SK-N-MC (cell line): ENCODE data around the gene NECAB3.

Experiments used
- DNase-seq: peaks from one replicate; pipeline ENCODE4 v3.0.0-alpha.2; 2011; ENCODE audit warnings: low read depth, low spot score
- H3K27ac ChIP-seq: fragments of 200-600 bp; sonication (generic); 2 replicates; pipeline ENCODE4 v1.5.1; 2016; ENCODE audit warnings: mixed run types
- H3K36me3 ChIP-seq: fragments of 200-600 bp; sonication (generic); 2 replicates; pipeline ENCODE4 v1.6.1; 2017; ENCODE audit warnings: antibody characterized with exemption, low read length, mixed read lengths; ENCODE audit not compliant: insufficient read depth
- H3K4me3 ChIP-seq: fragments of 200-600 bp; sonication (generic); 2 replicates; pipeline ENCODE4 v1.5.1; 2016
- H3K9ac ChIP-seq: fragments of 200-600 bp; sonication (generic); 2 replicates; pipeline ENCODE4 v1.8.0; 2017; ENCODE audit warnings: mixed run types, mixed read lengths; ENCODE audit not compliant: insufficient read length
- H3K9me3 ChIP-seq: fragments of 200-600 bp; sonication (generic); 2 replicates; pipeline ENCODE4 v1.6.1; 2017; ENCODE audit warnings: low read depth, mild to moderate bottlenecking, antibody characterized with exemption, low read length, moderate library complexity, mixed read lengths
- EZH2 ChIP-seq: fragments of 200-600 bp; sonication (generic); IDR thresholded peaks from one replicate; pipeline ENCODE4 v1.6.1; 2017; ENCODE audit warnings: antibody characterized with exemption
- FOXP2 ChIP-seq: optimal IDR thresholded peaks from 2 replicates; pipeline ENCODE3; 2011; ENCODE audit warnings: mild to moderate bottlenecking, moderate library complexity; ENCODE audit not compliant: insufficient read depth; ENCODE audit errors: extremely low read length, control extremely low read depth
- POLR2AphosphoS5 ChIP-seq: IDR thresholded peaks from 2 replicates; pipeline ENCODE4 v1.6.1; 2012; ENCODE audit warnings: mild to moderate bottlenecking, low read depth, low read length, borderline replicate concordance

NECAB3 gene

GRCh38 chr20:33710681-33711445, 36.6 kb upstream of the NECAB3 start:
- no peak for DNase-seq
- no peaks in the 10 kb centered on the region for H3K9me3 ChIP-seq
- TF ChIP-seq EZH2 = no peak
- no peak for TF ChIP-seq FOXP2
- TF ChIP-seq POLR2AphosphoS5 = no peak
- H3K36me3 ChIP-seq = no peaks in the 10 kb centered on the region
- no peak overlapping the region for H3K27ac ChIP-seq
- H3K9ac ChIP-seq = no peak overlapping the region
- H3K4me3 ChIP-seq = no peak overlapping the region

GRCh38 chr20:33709905-33710541, 35.8 kb upstream of the NECAB3 start:
- no peak overlapping the region for H3K27ac ChIP-seq
- no peaks in the 10 kb centered on the region for H3K9me3 ChIP-seq
- TF ChIP-seq FOXP2 = no peak
- TF ChIP-seq EZH2 = no peak
- TF ChIP-seq POLR2AphosphoS5 = no peak
- no peak overlapping the region for H3K9ac ChIP-seq
- no peak for DNase-seq
- no peaks in the 10 kb centered on the region for H3K36me3 ChIP-seq
- no peak overlapping the region for H3K4me3 ChIP-seq

- TF ChIP-seq FOXP2 = no peak
- TF ChIP-seq EZH2 = no peak
- TF ChIP-seq POLR2AphosphoS5 = no peak
- H3K27ac ChIP-seq = peak overlapping the region; percentile 46; the same call in 1 of the 2 replicates
- H3K4me3 ChIP-seq = no peak overlapping the region
- no peaks in the 10 kb centered on the region for H3K36me3 ChIP-seq
- no peak for DNase-seq
- no peaks in the 10 kb centered on the region for H3K9me3 ChIP-seq
- H3K9ac ChIP-seq = no peak overlapping the region
Observed at GRCh38 chr20:33709398-33709797, 35.2 kb upstream of the NECAB3 start.

- no peak overlapping the region for H3K4me3 ChIP-seq
- no peak overlapping the region for H3K27ac ChIP-seq
- H3K9ac ChIP-seq = no peak overlapping the region
- TF ChIP-seq EZH2 (no peak), POLR2AphosphoS5 (no peak), FOXP2 (no peak)
- H3K9me3 ChIP-seq = no peaks in the 10 kb centered on the region
- H3K36me3 ChIP-seq = no peaks in the 10 kb centered on the region
- DNase-seq = no peak
Observed at GRCh38 chr20:33707668-33708067, 33.4 kb upstream of the NECAB3 start.

- H3K4me3 ChIP-seq = no peak overlapping the region
- no peaks in the 10 kb centered on the region for H3K36me3 ChIP-seq
- H3K27ac ChIP-seq = no peak overlapping the region
- no peak for DNase-seq
- H3K9ac ChIP-seq = no peak overlapping the region
- no peaks in the 10 kb centered on the region for H3K9me3 ChIP-seq
- TF ChIP-seq POLR2AphosphoS5 (no peak), FOXP2 (no peak), EZH2 (no peak)
Observed at GRCh38 chr20:33704197-33704924, 30.1 kb upstream of the NECAB3 start.

GRCh38 chr20:33703498-33704137, 29.4 kb upstream of the NECAB3 start:
- DNase-seq = no peak
- no peaks in the 10 kb centered on the region for H3K9me3 ChIP-seq
- no peaks in the 10 kb centered on the region for H3K36me3 ChIP-seq
- H3K27ac ChIP-seq = no peak overlapping the region
- no peak for TF ChIP-seq EZH2
- TF ChIP-seq FOXP2 = no peak
- TF ChIP-seq POLR2AphosphoS5 = no peak
- H3K9ac ChIP-seq = no peak overlapping the region
- no peak overlapping the region for H3K4me3 ChIP-seq

- Histone ChIP-seq H3K36me3 (no peaks in the 10 kb centered on the region), H3K9ac (no peak overlapping the region), H3K9me3 (no peaks in the 10 kb centered on the region), H3K4me3 (no peak overlapping the region), H3K27ac (no peak overlapping the region)
- TF ChIP-seq FOXP2 = no peak
- no peak for DNase-seq
Observed at GRCh38 chr20:33702861-33703260, 28.6 kb upstream of the NECAB3 start.
